K562 (cell line): ENCODE results near the gene GDAP2.

Experiments used
- BDP1 ChIP-seq: IDR thresholded peaks from 3 replicates; pipeline ENCODE4 v1.6.1; 2011; ENCODE audit not compliant: insufficient read length, insufficient read depth
- FOS ChIP-seq: IDR thresholded peaks from 3 replicates; pipeline ENCODE4 v1.6.1; 2011; ENCODE audit not compliant: insufficient read length; ENCODE audit errors: extremely low read depth
- HDAC1 ChIP-seq, 2 experiments: fragments of 450-650 bp; IDR thresholded peaks; 2 replicates each; pipeline ENCODE4 v1.6.1; 2016 to 2017; ENCODE audit warnings: inconsistent platforms in 1 of 2, mild to moderate bottlenecking in 1 of 2, moderate library complexity in 1 of 2
- NR2C2 ChIP-seq, 2 experiments: fragments of 200-800 bp in 1 of 2; sonication (Bioruptor generic) in 1 of 2; sonication (generic) in 1 of 2; formaldehyde crosslinking in 1 of 2; IDR thresholded peaks; 2 replicates each; pipeline versions ENCODE4 v1.6.1 to v1.8.0; 2016 to 2022; ENCODE audit warnings: mild to moderate bottlenecking in 1 of 2, missing compliant biosample characterization in 1 of 2, missing genetic modification characterization in 1 of 2, missing genetic modification reagents in 1 of 2
- PYGO2 ChIP-seq: fragments of 450-650 bp; IDR thresholded peaks from 2 replicates; pipeline ENCODE4 v1.6.1; 2016; ENCODE audit warnings: mild to moderate bottlenecking, missing genetic modification characterization, moderate library complexity, missing compliant biosample characterization
- SMARCC2 ChIP-seq: fragments of 450-650 bp; IDR thresholded peaks from 2 replicates; pipeline ENCODE4 v1.6.1; 2017; ENCODE audit warnings: antibody characterized with exemption, moderate library complexity, mild to moderate bottlenecking, low read depth
- TF ChIP-seq, protein P1 (sequence below): fragments of 450-650 bp; conservative IDR thresholded peaks from 2 replicates; pipeline ENCODE4 v1.6.1; 2016; ENCODE audit warnings: missing genetic modification characterization, low read depth, mild to moderate bottlenecking, control low read depth, missing compliant biosample characterization
- TF ChIP-seq, protein P2 (sequence below): fragments of 200-400 bp; formaldehyde crosslinking; IDR thresholded peaks from 2 replicates; pipeline ENCODE4 v1.6.1; 2017; ENCODE audit warnings: mild to moderate bottlenecking, low read depth, low read length, moderate library complexity
- TF ChIP-seq, protein P3 (sequence below): sonication (generic); formaldehyde crosslinking; IDR thresholded peaks from 2 replicates; pipeline ENCODE4 v1.8.1; 2022; ENCODE audit warnings: missing genetic modification reagents

DNA sequence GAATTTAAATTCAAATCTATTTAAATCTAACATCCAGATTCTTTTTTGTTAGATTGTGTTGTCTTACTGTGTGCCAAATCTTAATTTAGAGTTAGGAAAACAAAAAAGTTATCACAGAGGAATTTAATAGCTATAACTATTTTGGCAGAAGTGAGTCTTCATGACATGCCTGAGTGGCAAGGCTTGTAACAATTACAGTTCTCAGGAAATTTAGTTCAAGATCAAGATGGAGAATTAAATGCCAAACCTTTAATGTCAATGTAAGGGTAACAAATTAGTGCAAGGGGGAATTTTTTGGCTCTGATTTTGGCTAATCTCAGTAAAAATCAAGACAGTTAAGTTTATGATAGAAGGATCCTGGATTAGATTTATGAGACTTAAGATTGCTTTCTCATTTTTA lies 58.4 kb downstream of the GDAP2 start:
- TF ChIP-seq, protein P1, sequence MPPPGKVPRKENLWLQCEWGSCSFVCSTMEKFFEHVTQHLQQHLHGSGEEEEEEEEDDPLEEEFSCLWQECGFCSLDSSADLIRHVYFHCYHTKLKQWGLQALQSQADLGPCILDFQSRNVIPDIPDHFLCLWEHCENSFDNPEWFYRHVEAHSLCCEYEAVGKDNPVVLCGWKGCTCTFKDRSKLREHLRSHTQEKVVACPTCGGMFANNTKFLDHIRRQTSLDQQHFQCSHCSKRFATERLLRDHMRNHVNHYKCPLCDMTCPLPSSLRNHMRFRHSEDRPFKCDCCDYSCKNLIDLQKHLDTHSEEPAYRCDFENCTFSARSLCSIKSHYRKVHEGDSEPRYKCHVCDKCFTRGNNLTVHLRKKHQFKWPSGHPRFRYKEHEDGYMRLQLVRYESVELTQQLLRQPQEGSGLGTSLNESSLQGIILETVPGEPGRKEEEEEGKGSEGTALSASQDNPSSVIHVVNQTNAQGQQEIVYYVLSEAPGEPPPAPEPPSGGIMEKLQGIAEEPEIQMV (tag): no peak
- TF ChIP-seq SMARCC2 (no peak), NR2C2 (CRISPR knock-in tag; IDR thresholded peaks at IDR 0.05) (no peak), NR2C2 (tag; IDR thresholded peaks at IDR 0.05) (no peak), BDP1 (no peak), PYGO2 (no peak), FOS (no peak), HDAC1 (IDR thresholded peaks at IDR 0.05) (no peak)
- TF ChIP-seq, protein P2, sequence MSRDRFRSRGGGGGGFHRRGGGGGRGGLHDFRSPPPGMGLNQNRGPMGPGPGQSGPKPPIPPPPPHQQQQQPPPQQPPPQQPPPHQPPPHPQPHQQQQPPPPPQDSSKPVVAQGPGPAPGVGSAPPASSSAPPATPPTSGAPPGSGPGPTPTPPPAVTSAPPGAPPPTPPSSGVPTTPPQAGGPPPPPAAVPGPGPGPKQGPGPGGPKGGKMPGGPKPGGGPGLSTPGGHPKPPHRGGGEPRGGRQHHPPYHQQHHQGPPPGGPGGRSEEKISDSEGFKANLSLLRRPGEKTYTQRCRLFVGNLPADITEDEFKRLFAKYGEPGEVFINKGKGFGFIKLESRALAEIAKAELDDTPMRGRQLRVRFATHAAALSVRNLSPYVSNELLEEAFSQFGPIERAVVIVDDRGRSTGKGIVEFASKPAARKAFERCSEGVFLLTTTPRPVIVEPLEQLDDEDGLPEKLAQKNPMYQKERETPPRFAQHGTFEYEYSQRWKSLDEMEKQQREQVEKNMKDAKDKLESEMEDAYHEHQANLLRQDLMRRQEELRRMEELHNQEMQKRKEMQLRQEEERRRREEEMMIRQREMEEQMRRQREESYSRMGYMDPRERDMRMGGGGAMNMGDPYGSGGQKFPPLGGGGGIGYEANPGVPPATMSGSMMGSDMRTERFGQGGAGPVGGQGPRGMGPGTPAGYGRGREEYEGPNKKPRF: no peak
- TF ChIP-seq, protein P3, sequence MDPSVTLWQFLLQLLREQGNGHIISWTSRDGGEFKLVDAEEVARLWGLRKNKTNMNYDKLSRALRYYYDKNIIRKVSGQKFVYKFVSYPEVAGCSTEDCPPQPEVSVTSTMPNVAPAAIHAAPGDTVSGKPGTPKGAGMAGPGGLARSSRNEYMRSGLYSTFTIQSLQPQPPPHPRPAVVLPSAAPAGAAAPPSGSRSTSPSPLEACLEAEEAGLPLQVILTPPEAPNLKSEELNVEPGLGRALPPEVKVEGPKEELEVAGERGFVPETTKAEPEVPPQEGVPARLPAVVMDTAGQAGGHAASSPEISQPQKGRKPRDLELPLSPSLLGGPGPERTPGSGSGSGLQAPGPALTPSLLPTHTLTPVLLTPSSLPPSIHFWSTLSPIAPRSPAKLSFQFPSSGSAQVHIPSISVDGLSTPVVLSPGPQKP: no peak
